K562 (cell line): ENCODE data around the gene HAAO. TPM values are rescaled to one million over a fixed set of nuclear protein-coding genes. Genes with fewer than 3 reads are reported as not detected.

Experiments used
- ATAC-seq: fragments of 200-7000 bp; cut with Tn5 transposase; 3 replicates; pipeline ENCODE4 v1.9.1; 2020; ENCODE audit warnings: moderate library complexity
- BruUV-seq: library from RNA; stranded (reverse); fragments of 400-500 nt; replicated peaks from 2 replicates; lab custom pipeline; 2021; lab: Mats Ljungman, UMichigan
- CTCF ChIA-PET: fragments of 300-600 bp; formaldehyde crosslinking; extraction: SDS; loops from one replicate; lab custom pipeline; 2021; ENCODE audit warnings: low intra/inter-chr PET ratio; lab: Yijun Ruan, JAX
- POLR2A ChIA-PET: fragments of 300-600, 350-650 bp; sonication (Branson Sonifier 250); formaldehyde crosslinking; extraction: SDS; loops from one replicate; lab custom pipeline; 2021; ENCODE audit warnings: antibody characterized with exemption, inconsistent platforms; lab: Yijun Ruan, JAX
- DNase-seq, 4 experiments: peaks; one replicate each; pipeline versions ENCODE4 v3.0.0 to v3.0.0-alpha.2; 2011 to 2018; ENCODE audit warnings: low spot score in 3 of 4, mixed read lengths in 3 of 4; ENCODE audit errors: extremely low read depth in 1 of 4
- FAIRE-seq: peaks from 2 replicates; lab custom pipeline; 2011; peaks lifted over from hg19 to GRCh38; lab: Jason Lieb, UNC
- H2AFZ ChIP-seq: 2 replicates; pipeline ENCODE4 v1.6.0; 2011; ENCODE audit warnings: low read depth, low read length, control low read depth, inconsistent platforms
- H3K27ac ChIP-seq: fragments of 200-600 bp; 3 replicates; pipeline ENCODE4 v1.8.0; 2011; ENCODE audit warnings: low read depth, mild to moderate bottlenecking, control low read depth, inconsistent platforms, low read length, moderate library complexity, mixed read lengths; ENCODE audit errors: extremely low read depth
- H3K27me3 ChIP-seq, 2 experiments: fragments of 300-600 bp in 1 of 2; 2 replicates in 1 of 2; 3 replicates in 1 of 2; pipeline versions ENCODE4 v1.6.0 to v1.8.0; 2011; ENCODE audit warnings: inconsistent platforms in 2 of 2, low read length in 2 of 2, mild to moderate bottlenecking in 1 of 2, mixed read lengths in 1 of 2, moderate library complexity in 1 of 2; ENCODE audit not compliant: control insufficient read depth in 2 of 2, insufficient read depth in 2 of 2
- H3K36me3 ChIP-seq: fragments of 300-600 bp; 3 replicates; pipeline ENCODE4 v1.8.0; 2011; ENCODE audit warnings: mild to moderate bottlenecking, low read length, inconsistent platforms; ENCODE audit not compliant: control insufficient read depth, insufficient read depth
- H3K4me1 ChIP-seq, 2 experiments: fragments of 200-600 bp in 1 of 2; replicated peaks in 1 of 2; 2 replicates in 1 of 2; 3 replicates in 1 of 2; pipeline versions ENCODE4 v1.5.1 to v1.8.0; 2011; ENCODE audit warnings: inconsistent platforms in 2 of 2, low read length in 2 of 2, mild to moderate bottlenecking in 1 of 2, mixed read lengths in 1 of 2, moderate library complexity in 1 of 2; ENCODE audit not compliant: control insufficient read depth in 2 of 2, insufficient read depth in 2 of 2
- H3K4me2 ChIP-seq: 2 replicates; pipeline ENCODE4 v1.6.1; 2011; ENCODE audit warnings: low read length, control low read depth, inconsistent platforms, mixed read lengths; ENCODE audit not compliant: insufficient read depth
- H3K4me3 ChIP-seq: fragments of 200-600 bp; sonication (generic), shearing (Covaris generic); 2 replicates; pipeline ENCODE4 v1.5.1; 2016; ENCODE audit warnings: control low read depth, inconsistent platforms
- H3K79me2 ChIP-seq: fragments of 200-600 bp; 3 replicates; pipeline ENCODE4 v1.8.0; 2011; ENCODE audit warnings: low read length, inconsistent platforms; ENCODE audit not compliant: control insufficient read depth, insufficient read depth
- H3K9ac ChIP-seq, 2 experiments: 2 replicates each; pipeline versions ENCODE4 v1.6.0 to v1.6.1; 2011; ENCODE audit warnings: low read depth in 2 of 2, low read length in 2 of 2, control low read depth in 1 of 2, inconsistent platforms in 1 of 2, mild to moderate bottlenecking in 1 of 2, mixed read lengths in 1 of 2; ENCODE audit not compliant: insufficient read depth in 1 of 2
- H3K9me1 ChIP-seq: one replicate; pipeline ENCODE4 v1.6.0; 2011; ENCODE audit warnings: inconsistent platforms, mild to moderate bottlenecking, low read length, moderate library complexity; ENCODE audit not compliant: control insufficient read depth, insufficient read depth
- H3K9me3 ChIP-seq: replicated peaks from 2 replicates; pipeline ENCODE4 v1.5.1; 2011; ENCODE audit warnings: low read depth, low read length, inconsistent platforms; ENCODE audit not compliant: control insufficient read depth, insufficient read depth
- H4K20me1 ChIP-seq: replicated peaks from 2 replicates; pipeline ENCODE4 v1.6.1; 2011; ENCODE audit warnings: low read length, inconsistent platforms, mixed read lengths; ENCODE audit not compliant: control insufficient read depth, insufficient read depth
- FUS ChIP-seq: fragments of 200-400 bp; formaldehyde crosslinking; optimal IDR thresholded peaks from 2 replicates; pipeline ENCODE3; 2017; ENCODE audit warnings: low read depth, low read length
- GABPA ChIP-seq: fragments of 200-800 bp; sonication (Bioruptor generic); conservative IDR thresholded peaks from 2 replicates; pipeline ENCODE4 v1.6.1; 2016; ENCODE audit warnings: low read depth, missing genetic modification characterization, missing compliant biosample characterization
- MAX ChIP-seq: sonication (generic); formaldehyde crosslinking; IDR thresholded peaks from 2 replicates; pipeline ENCODE4 v1.9.0; 2022; ENCODE audit warnings: mild to moderate bottlenecking, missing genetic modification reagents
- MTF1 ChIP-seq: fragments of 250-450 bp; sonication (Bioruptor Pico); IDR thresholded peaks from 2 replicates; pipeline ENCODE4 v1.9.0; 2021; ENCODE audit warnings: moderate library complexity, mild to moderate bottlenecking, inconsistent platforms, borderline replicate concordance
- NCOA2 ChIP-seq, 2 experiments: fragments of 450-650 bp; IDR thresholded peaks; 2 replicates each; pipeline ENCODE4 v1.6.1; 2018; ENCODE audit warnings: mild to moderate bottlenecking in 2 of 2, moderate library complexity in 1 of 2; ENCODE audit not compliant: partially characterized antibody in 2 of 2
- PHF20 ChIP-seq: fragments of 450-650 bp; IDR thresholded peaks from 2 replicates; pipeline ENCODE4 v1.6.1; 2018; ENCODE audit not compliant: partially characterized antibody
- PPARD ChIP-seq: fragments of 250-450 bp; sonication (Bioruptor Pico); IDR thresholded peaks from 2 replicates; pipeline ENCODE4 v1.8.0; 2022; ENCODE audit warnings: inconsistent platforms, mild to moderate bottlenecking, moderate library complexity
- PRMT5 ChIP-seq: sonication (generic); formaldehyde crosslinking; IDR thresholded peaks from 2 replicates; pipeline ENCODE4 v1.5.0; 2020; ENCODE audit warnings: missing genetic modification reagents
- PRPF4 ChIP-seq: fragments of 200-400 bp; formaldehyde crosslinking; IDR thresholded peaks from one replicate; pipeline ENCODE4 v1.6.1; 2017; ENCODE audit warnings: low read length, low read depth, mild to moderate bottlenecking; ENCODE audit not compliant: insufficient read depth, poor library complexity, severe bottlenecking
- PYGO2 ChIP-seq: fragments of 450-650 bp; IDR thresholded peaks from 2 replicates; pipeline ENCODE4 v1.6.1; 2016; ENCODE audit warnings: mild to moderate bottlenecking, missing genetic modification characterization, moderate library complexity, missing compliant biosample characterization
- SMC3 ChIP-seq: conservative IDR thresholded peaks from 2 replicates; pipeline ENCODE4 v1.6.1; 2011; ENCODE audit warnings: low read depth, low read length, improper control_type of control experiment; ENCODE audit not compliant: insufficient read depth
- SRSF3 ChIP-seq: fragments of 200-400 bp; formaldehyde crosslinking; IDR thresholded peaks from 2 replicates; pipeline ENCODE4 v1.6.1; 2016; ENCODE audit warnings: mild to moderate bottlenecking, low read length, moderate library complexity; ENCODE audit not compliant: insufficient read depth
- ZBTB17 ChIP-seq: fragments of 450-650 bp; formaldehyde crosslinking; IDR thresholded peaks from 2 replicates; pipeline ENCODE4 v1.4.0; 2020; ENCODE audit warnings: mild to moderate bottlenecking
- ZBTB43 ChIP-seq: sonication (generic); formaldehyde crosslinking; IDR thresholded peaks from 2 replicates; pipeline ENCODE4 v1.8.0; 2023; ENCODE audit warnings: mild to moderate bottlenecking, missing genetic modification reagents
- ZNF143 ChIP-seq: sonication (generic); formaldehyde crosslinking; IDR thresholded peaks from 2 replicates; pipeline ENCODE4 v1.9.0; 2022; ENCODE audit warnings: mild to moderate bottlenecking, missing genetic modification reagents
- ZNF146 ChIP-seq: IDR thresholded peaks from one replicate; pipeline ENCODE4 v1.6.1; 2018; ENCODE audit warnings: missing compliant biosample characterization; ENCODE audit not compliant: unreplicated experiment
- ZNF57 ChIP-seq: fragments of 450-650 bp; formaldehyde crosslinking; IDR thresholded peaks from 2 replicates; pipeline ENCODE4 v1.4.0; 2020; ENCODE audit warnings: mild to moderate bottlenecking, moderate library complexity
- ZNF785 ChIP-seq: fragments of 250-450 bp; sonication (Bioruptor Pico); IDR thresholded peaks from 2 replicates; pipeline ENCODE4 v1.4.0; 2020; ENCODE audit warnings: mild to moderate bottlenecking
- WGBS: fragments of 100-300 bp; shearing (Covaris generic); methylation state at CpG from one replicate; pipeline ENCODE4 v1.1.6; 2016; ENCODE audit warnings: low coverage, mixed read lengths; ENCODE audit not compliant: insufficient coverage; ENCODE audit errors: missing lambda C conversion rate; 5-methylcytosine and 5-hydroxymethylcytosine counted together
- in situ Hi-C: fragments of 300-500 bp; cut with MboI; formaldehyde crosslinking; loops from 4 replicates; pipeline ENCODE4 v1.15.0; 2018; ENCODE audit warnings: inconsistent platforms, mixed read lengths
- intact Hi-C: fragments of 100-400 bp; cut with micrococcal nuclease; formaldehyde crosslinking; loops from 2 replicates; pipeline ENCODE4 v1.14.2; 2022
- polyA plus RNA-seq, 8 experiments: library from polyadenylated mRNA; depleted of rRNA in 4 of 8; stranded (reverse) in 5 of 8; unstranded in 3 of 8; fragments of >200 nt; fragmentation: Nextera tagmentation in 2 of 8; fragmentation: Illumina TruSeq in 1 of 8; extraction: Ambion mirVana in 2 of 8; extraction: Trizol in 1 of 8; gene quantifications; 2 replicates each; pipeline versions ENCODE4 v1.2.1 to v1.2.3, GENCODE V29; 2011 to 2014; ENCODE audit warnings: inconsistent platforms in 1 of 8, missing spikeins in 1 of 8
- total RNA-seq, 7 experiments: library from RNA; depleted of rRNA in 6 of 7; stranded (reverse); fragments of >200 nt in 6 of 7; fragmentation: Illumina TruSeq in 2 of 7; extraction: Trizol in 2 of 7; gene quantifications; 2 replicates each; pipeline versions ENCODE4 v1.2.1 to v1.2.3, GENCODE V29; 2011 to 2021; ENCODE audit warnings: low replicate concordance in 1 of 7

The HAAO gene
- total and polyA plus RNA-seq, 9 of the 15 experiments (the other 6 are each of a cell fraction or from before 2014, with no cell fraction given): not detected

GRCh38 chr2:42767899-42768705, 24.3 kb downstream of the HAAO start:
- Histone ChIP-seq H3K4me3 (no peak overlapping the region), H3K4me2 (no peak overlapping the region), H3K27me3 (peaks cover 0 to 13% of the 10 kb centered on the region in 2 experiments; a peak in 2 of 5 replicates), H3K36me3 (no peaks in the 10 kb centered on the region), H3K27ac (no peak overlapping the region), H3K4me1 (peaks cover 0 to 21% of the 10 kb centered on the region in 2 experiments; a peak in 2 of 5 replicates), H2AFZ (no peak overlapping the region), H3K9ac (no peak overlapping the region), H3K9me1 (no peaks in the 10 kb centered on the region), H4K20me1 (no peaks in the 10 kb centered on the region), H3K79me2 (no peaks in the 10 kb centered on the region), H3K9me3 (no peaks in the 10 kb centered on the region)
- TF ChIP-seq ZBTB17 (CRISPR knock-in tag): no peak
- TF ChIP-seq PRMT5 (CRISPR knock-in tag): no peak
- no peak for TF ChIP-seq PYGO2 (tag)
- TF ChIP-seq ZBTB43: no peak
- TF ChIP-seq PRPF4: no peak
- no peak for TF ChIP-seq GABPA
- TF ChIP-seq NCOA2 (IDR thresholded peaks at IDR 0.05; ENCODE audit: partially characterized antibody in 2 of 2): no peak
- TF ChIP-seq ZNF146 (CRISPR knock-in tag): no peak
- TF ChIP-seq ZNF143 (CRISPR knock-in tag): no peak
- no peak for TF ChIP-seq FUS
- TF ChIP-seq PHF20: no peak
- TF ChIP-seq ZNF785: no peak
- no peak for TF ChIP-seq MAX (CRISPR knock-in tag)
- no peak for TF ChIP-seq SMC3
- TF ChIP-seq MTF1 (CRISPR knock-in tag): no peak
- no peak for TF ChIP-seq ZNF57 (CRISPR knock-in tag)
- no peak for TF ChIP-seq PPARD (CRISPR knock-in tag)
- TF ChIP-seq SRSF3: no peak
- no TSS peak for BruUV-seq
- 38% methylated on average over 14 of the region's 14 CpGs for WGBS
- intact Hi-C loops: no loop called here
- ChIA-PET POLR2A (no interaction called here), CTCF (interaction anchor here (0.6 kb wide), 1 partner anchor 261 kb away, joined by 3 read pairs; no protein-coding TSS in a partner anchor)
- in situ Hi-C loops: no loop called here
- DNase-seq (no peak), ATAC-seq (no peak), FAIRE-seq (no peak)
